Body of pancreas (tissue), 4 donors: ENCODE data around the gene COL13A1.

Experiments used
- CTCF ChIP-seq, 7 experiments: fragments of 450-650 bp in 4 of 7; fragments of 200-600 bp in 3 of 7; sonication (generic) in 3 of 7; IDR thresholded peaks; one replicate each; pipeline ENCODE4 v1.5.1; 2016 to 2019; ENCODE audit warnings: antibody characterized with exemption in 7 of 7
- POLR2A ChIP-seq, 3 donors: fragments of 450-650 bp; IDR thresholded peaks; one replicate each; pipeline ENCODE4 v1.6.1; 2016; ENCODE audit warnings: antibody characterized with exemption in 3 of 3, mild to moderate bottlenecking in 2 of 3

- no peak for TF ChIP-seq CTCF (IDR thresholded peaks at IDR 0.05)
- TF ChIP-seq POLR2A (IDR thresholded peaks at IDR 0.05): no peak
These were observed 7.6 kb downstream of the COL13A1 start for GRCh38 chr10:69809318-69809717.
